Epithelial cell of proximal tubule (primary cell): ENCODE results near the gene PPP1R3C. TPM values are rescaled to one million over a fixed set of nuclear protein-coding genes. Genes with fewer than 3 reads are reported as not detected.

Source experiments
- DNase-seq: peaks from one replicate; pipeline ENCODE4 v3.0.0-alpha.2; 2011; ENCODE audit warnings: low read depth
- H3K4me3 ChIP-seq: 2 replicates; pipeline ENCODE4 v1.5.1; 2011; ENCODE audit warnings: low read depth, mild to moderate bottlenecking, low read length
- total RNA-seq: library from RNA; depleted of rRNA; stranded (reverse); fragments of >200 nt; gene quantifications from 2 replicates; pipeline ENCODE4 v1.2.3, GENCODE V29; 2015
- TF ChIP-seq, protein P1 (sequence below): conservative IDR thresholded peaks from 2 replicates; pipeline ENCODE4 v1.5.1; 2012; ENCODE audit warnings: low read depth, mild to moderate bottlenecking, low read length

The PPP1R3C gene
- total RNA-seq, 1 donor from 2014 or later, result 2.1 TPM

GRCh38 chr10:91592266-91592975, 40.5 kb downstream of the PPP1R3C start:
- TF ChIP-seq, protein P1, sequence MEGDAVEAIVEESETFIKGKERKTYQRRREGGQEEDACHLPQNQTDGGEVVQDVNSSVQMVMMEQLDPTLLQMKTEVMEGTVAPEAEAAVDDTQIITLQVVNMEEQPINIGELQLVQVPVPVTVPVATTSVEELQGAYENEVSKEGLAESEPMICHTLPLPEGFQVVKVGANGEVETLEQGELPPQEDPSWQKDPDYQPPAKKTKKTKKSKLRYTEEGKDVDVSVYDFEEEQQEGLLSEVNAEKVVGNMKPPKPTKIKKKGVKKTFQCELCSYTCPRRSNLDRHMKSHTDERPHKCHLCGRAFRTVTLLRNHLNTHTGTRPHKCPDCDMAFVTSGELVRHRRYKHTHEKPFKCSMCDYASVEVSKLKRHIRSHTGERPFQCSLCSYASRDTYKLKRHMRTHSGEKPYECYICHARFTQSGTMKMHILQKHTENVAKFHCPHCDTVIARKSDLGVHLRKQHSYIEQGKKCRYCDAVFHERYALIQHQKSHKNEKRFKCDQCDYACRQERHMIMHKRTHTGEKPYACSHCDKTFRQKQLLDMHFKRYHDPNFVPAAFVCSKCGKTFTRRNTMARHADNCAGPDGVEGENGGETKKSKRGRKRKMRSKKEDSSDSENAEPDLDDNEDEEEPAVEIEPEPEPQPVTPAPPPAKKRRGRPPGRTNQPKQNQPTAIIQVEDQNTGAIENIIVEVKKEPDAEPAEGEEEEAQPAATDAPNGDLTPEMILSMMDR, result no peak
- DNase-seq, result no peak
- H3K4me3 ChIP-seq, result no peak overlapping the region

- no peak overlapping the region for H3K4me3 ChIP-seq
- no peak for DNase-seq
- TF ChIP-seq, protein P1, result no peak
These were observed 41.1 kb downstream of the PPP1R3C start for GRCh38 chr10:91591797-91592174.

GRCh38 chr10:91590904-91591796, 41.7 kb downstream of the PPP1R3C start:
- DNase-seq, result no peak
- TF ChIP-seq, protein P1, result no peak
- H3K4me3 ChIP-seq, result no peak overlapping the region

DNA sequence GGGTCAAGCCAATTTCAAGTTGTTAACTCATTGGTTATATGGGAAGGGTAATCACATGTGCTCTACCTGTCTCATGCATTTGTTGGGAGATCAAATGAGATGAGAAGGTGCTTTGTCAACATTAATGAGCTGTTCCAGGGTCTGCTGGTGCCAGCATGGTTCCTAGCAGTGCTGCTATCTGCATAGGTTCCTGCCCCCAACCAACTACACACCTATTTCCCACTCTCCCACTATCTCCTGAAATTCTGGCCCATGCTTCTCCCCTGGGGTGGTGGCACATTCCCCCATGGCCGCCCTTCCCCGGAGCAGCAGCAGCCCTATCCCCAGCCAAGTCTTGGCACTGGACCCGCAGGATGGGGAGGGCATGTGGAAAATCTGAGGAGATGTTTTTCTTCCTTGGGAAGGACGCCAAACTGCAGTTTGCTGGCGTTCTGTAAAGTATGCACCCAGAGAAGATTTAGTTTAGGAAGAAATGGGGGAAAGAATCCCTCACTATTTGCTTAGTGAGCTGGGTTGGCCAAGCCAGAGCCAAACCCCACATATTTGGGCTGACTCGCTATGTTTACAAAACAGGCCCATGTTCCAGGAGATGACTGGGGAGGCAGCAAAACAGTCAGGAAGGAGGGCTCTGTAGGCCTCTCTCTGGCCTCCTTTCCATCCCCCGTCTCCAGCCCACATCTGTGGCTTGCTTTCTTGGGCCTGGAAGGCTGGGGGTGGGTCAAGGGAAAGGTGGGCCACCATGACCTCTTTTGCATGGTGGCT, 42.5 kb downstream of the PPP1R3C start:
- TF ChIP-seq, protein P1, result no peak
- no peak for DNase-seq

DNA sequence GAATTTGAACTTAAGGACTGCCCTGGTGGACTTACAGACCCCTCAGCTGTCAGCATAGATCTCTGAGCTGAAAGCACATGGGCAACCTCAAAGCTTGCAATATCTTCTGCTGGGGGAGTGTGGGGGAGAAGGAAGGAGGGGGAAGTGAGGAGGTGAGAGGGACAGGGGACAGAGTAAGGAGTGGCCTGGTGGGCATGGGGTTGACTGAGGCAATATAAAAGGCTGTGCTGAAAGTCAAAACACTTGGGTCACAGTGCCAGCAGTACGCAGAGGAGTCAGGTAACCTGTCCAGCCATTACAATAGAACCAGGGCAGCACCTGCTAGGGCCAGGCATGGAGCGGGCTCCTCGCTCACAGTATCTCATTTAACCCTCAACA, 43.2 kb downstream of the PPP1R3C start:
- TF ChIP-seq, protein P1, result no peak
- no peak for DNase-seq
- H3K4me3 ChIP-seq, result no peak overlapping the region

More for the DNA sequence above, 42.5 kb downstream of the PPP1R3C start:
- H3K4me3 ChIP-seq, result no peak overlapping the region

GRCh38 chr10:91589015-91589657, 43.7 kb downstream of the PPP1R3C start:
- no peak overlapping the region for H3K4me3 ChIP-seq
- TF ChIP-seq, protein P1, result no peak
- no peak for DNase-seq
